Measurements from ENCODE around the gene TAF5L. TPM values are rescaled to one million over a fixed set of nuclear protein-coding genes. Genes with fewer than 3 reads are reported as not detected.
"Not testable (repeated sequence)": the region's sequence is repeated elsewhere in the genome, so short reads cannot be mapped to it uniquely, and the experiment has no call there.

TAF5L gene
- total and polyA plus RNA-seq, 9 donors: 7.6 to 19.8 (median 12.5) TPM

DNA sequence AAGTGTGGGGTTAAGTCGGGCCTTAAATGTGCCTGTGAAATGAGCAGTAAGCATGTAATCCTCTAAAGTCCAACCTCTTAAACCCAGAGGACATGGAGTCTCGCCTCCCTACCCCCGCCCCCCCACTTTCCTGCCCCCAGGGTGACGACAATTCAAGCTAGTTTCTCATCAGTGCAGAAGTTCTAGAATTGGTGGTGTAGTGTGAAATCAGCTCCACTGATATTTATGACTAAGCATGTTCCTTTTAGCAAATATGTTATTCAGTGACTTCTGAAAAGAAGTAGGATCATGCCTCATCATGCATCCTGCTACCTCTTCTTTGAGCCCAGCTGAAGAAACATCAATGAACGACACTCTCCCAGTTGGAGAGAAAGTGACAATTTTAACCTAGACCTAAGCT is 64.8 kb downstream of the TAF5L start:
- Histone ChIP-seq H3K27me3 (no peaks in the 10 kb centered on the region), H3K27ac (no peak overlapping the region), H3K4me3 (no peak overlapping the region), H3K36me3 (no peaks in the 10 kb centered on the region), H3K9me3 (no peaks in the 10 kb centered on the region), H3K4me1 (ENCODE audit: insufficient read depth) (peaks cover 4% of the 10 kb centered on the region)
- no peak for TF ChIP-seq POLR2A (IDR thresholded peaks at IDR 0.05)
- TF ChIP-seq, protein P1, sequence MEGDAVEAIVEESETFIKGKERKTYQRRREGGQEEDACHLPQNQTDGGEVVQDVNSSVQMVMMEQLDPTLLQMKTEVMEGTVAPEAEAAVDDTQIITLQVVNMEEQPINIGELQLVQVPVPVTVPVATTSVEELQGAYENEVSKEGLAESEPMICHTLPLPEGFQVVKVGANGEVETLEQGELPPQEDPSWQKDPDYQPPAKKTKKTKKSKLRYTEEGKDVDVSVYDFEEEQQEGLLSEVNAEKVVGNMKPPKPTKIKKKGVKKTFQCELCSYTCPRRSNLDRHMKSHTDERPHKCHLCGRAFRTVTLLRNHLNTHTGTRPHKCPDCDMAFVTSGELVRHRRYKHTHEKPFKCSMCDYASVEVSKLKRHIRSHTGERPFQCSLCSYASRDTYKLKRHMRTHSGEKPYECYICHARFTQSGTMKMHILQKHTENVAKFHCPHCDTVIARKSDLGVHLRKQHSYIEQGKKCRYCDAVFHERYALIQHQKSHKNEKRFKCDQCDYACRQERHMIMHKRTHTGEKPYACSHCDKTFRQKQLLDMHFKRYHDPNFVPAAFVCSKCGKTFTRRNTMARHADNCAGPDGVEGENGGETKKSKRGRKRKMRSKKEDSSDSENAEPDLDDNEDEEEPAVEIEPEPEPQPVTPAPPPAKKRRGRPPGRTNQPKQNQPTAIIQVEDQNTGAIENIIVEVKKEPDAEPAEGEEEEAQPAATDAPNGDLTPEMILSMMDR (IDR thresholded peaks at IDR 0.05): no peak
- no peak for TF ChIP-seq EP300 (IDR thresholded peaks at IDR 0.05)
- 77 to 84% (median 83%) methylated on average over 5 of the region's 5 CpGs for WGBS, 3 donors
- no peak for DNase-seq
- intact Hi-C loops (cut with DNase I): loop anchor here in 1 of 4 donors (10.0 kb wide), 1 partner anchor 64 kb away; the partner anchor contains the start of genes TAF5L and URB2

DNA sequence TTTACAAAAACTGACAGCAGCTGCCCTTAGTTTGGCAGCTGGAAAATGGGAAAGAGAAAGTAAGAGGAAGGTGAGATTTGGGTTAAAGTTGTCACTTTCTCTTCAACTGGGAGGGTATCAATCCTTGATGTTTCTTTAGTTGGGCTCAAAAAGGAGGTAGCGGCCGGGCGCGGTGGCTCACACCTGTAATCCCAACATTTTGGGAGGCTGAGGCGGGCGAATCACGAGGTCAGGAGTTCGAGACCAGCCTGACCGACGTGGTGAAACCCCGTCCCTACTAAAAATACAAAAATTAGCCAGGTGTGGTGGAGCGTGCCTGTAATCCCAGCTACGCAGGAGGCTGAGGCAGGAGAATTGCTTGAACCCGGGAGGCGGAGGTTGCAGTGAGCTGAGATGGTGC is 65.8 kb downstream of the TAF5L start:
- not testable (repeated sequence) for H3K27me3 ChIP-seq; H3K4me1 ChIP-seq (ENCODE audit: insufficient read depth); H3K36me3 ChIP-seq; H3K4me3 ChIP-seq; H3K27ac ChIP-seq; H3K9me3 ChIP-seq; DNase-seq
- 92 to 96% (median 96%) methylated on average over 15 of the region's 15 CpGs for WGBS, 3 donors
- intact Hi-C loops (cut with DNase I): loop anchor here in 1 of 4 donors (10.0 kb wide), 1 partner anchor 65 kb away; the partner anchor contains the start of genes TAF5L and URB2

DNA sequence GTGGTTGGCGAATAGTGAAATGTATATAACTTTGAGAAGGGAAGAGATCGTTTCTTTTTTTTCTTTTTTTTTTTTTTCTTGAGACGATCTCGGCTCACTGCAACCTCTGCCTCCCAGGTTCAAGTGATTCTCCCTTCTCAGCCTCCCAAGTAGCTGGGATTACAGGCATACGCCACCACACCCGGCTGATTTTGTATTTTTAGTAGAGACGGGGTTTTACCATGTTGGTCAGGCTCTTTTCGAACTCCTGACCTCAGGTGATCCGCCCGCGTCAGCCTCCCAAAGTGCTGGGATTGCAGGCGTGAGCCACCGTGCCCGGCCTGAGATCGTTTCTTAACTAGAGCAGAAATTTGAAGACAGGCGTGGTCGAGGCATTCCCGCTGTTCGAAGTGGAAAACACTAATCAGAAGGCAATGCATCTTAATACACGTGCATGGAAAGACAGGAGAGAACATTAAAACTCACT is 66.6 kb downstream of the TAF5L start:
- H3K4me1 ChIP-seq (ENCODE audit: insufficient read depth); H3K9me3 ChIP-seq; H3K27me3 ChIP-seq; H3K36me3 ChIP-seq: not testable (repeated sequence)
- H3K27ac ChIP-seq: peak overlapping the region in 1 of 2 donors; percentile 94
- peak overlapping the region; percentile 90 for H3K4me3 ChIP-seq
- DNase-seq: peak in 2 of 5 donors; percentile 21 to 38
- WGBS, 3 donors: 19 to 52% (median 34%) methylated on average over 20 of the region's 20 CpGs
- intact Hi-C loops (cut with DNase I): loop anchor here in 2 of 4 donors (5.0 kb wide), 1 partner anchor 68 kb away; the partner anchor contains the start of genes TAF5L (in 2 of the 2) and URB2 (in 2 of the 2)

DNA sequence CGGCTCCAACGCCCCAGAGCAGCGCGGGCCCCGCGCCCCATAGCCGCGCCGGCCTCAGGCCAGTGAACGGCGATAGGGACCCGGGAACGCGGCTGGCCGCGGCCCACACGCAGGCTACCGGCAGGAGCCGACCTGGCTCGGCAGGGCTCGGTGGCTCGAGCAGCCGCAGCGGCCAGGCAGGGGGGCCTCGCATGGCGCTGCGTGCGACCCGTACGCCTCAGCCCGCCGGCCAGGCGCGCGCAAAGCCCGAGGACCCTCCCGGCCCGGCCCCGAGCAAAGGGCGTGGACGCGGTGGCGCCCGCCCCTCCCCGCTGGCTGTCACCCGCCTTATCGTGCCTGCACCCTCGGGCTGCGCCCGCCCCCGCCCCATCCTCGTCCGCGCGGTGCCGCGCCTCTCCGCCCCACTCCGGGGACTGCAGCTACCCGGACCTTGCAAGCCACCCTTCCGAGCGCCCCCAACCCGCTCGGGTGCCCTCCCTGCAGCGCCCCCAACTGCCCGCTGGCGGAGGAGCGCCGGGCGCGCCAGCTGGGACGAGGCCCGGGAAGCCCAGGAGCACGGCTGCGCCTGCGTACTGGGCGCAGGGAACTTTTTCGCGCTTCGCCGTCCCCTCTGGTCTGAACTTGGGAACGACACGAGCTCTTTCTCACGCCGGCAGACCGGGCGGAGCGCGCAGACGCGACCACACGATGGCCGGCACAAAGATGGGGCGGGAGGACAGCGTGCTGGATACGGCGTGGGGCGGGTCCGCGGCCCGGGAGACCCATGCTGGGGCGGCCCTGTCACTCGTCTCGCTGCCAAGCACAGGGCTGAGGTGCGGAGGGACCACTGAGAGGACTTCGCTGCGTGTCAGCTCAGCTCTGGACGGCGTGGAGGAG is 67.2 kb downstream of the TAF5L start, which contains the start of gene ABCB10:
Gene ABCB10, minus strand, starts transcription at position 248 of the 876 bp plus-strand sequence. Its CDS starts 55 bp downstream, at position 193.
- TF ChIP-seq EP300 (IDR thresholded peaks at IDR 0.05): no peak
- TF ChIP-seq, protein P1 (IDR thresholded peaks at IDR 0.05): peak; percentile 67 to 93 (median 89)
- peak; percentile 39 for TF ChIP-seq POLR2A (IDR thresholded peaks at IDR 0.05)
- H3K9me3 ChIP-seq: no peaks in the 10 kb centered on the region
- H3K36me3 ChIP-seq: no peaks in the 10 kb centered on the region
- H3K4me1 ChIP-seq (ENCODE audit: insufficient read depth): peaks cover 6% of the 10 kb centered on the region
- peak within 1 kb of the TSS; percentile 90 for H3K4me3 ChIP-seq
- intact Hi-C loops (cut with DNase I): loop anchor here in 2 of 4 donors (5.0 kb wide), 1 partner anchor 69 kb away; the partner anchor contains the start of genes TAF5L (in 2 of the 2) and URB2 (in 2 of the 2)
- peak; percentile 94 to 97 (median 95) for DNase-seq
- 0 to 1% (median 1%) methylated on average over 40 to 109 of the region's 109 CpGs for WGBS, 3 donors
- no peaks in the 10 kb centered on the region for H3K27me3 ChIP-seq
- peak within 1 kb of the TSS; percentile 66 to 94 for H3K27ac ChIP-seq

DNA sequence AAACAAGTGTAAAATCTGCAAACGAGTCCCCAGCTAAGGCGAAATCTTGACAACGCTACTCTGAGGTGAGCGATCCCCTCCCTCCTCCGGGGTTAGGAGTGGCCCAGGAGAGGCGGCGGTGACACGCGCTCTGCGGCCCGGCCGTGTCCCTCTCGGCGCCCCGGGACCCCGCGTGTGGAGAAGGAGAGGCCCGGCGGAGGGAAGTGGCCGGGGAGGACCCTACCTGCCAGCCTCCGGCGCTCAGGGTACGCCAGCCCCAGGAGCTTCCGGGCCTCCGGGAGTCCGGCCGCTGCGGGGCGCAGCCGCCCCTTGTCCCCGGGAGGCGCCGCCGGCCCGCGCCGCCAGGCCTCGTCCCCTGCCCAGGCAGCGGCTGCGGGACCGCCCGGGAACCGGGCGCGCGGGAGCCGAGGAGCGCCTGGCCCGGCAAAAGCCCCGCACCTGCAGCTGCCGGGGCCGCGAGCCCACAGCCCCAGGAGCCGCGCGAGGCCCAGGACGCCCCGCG is 68.0 kb downstream of the TAF5L start:
- DNase-seq: peak; percentile 28 to 62 (median 53)
- TF ChIP-seq, protein P1 (IDR thresholded peaks at IDR 0.05): no peak
- TF ChIP-seq EP300 (IDR thresholded peaks at IDR 0.05) (no peak), POLR2A (IDR thresholded peaks at IDR 0.05) (no peak)
- no peaks in the 10 kb centered on the region for H3K27me3 ChIP-seq
- peak overlapping the region; percentile 66 to 94 for H3K27ac ChIP-seq
- WGBS, 3 donors: 0 to 2% (median 1%) methylated on average over 17 to 59 of the region's 59 CpGs
- H3K4me3 ChIP-seq: peak overlapping the region; percentile 90
- intact Hi-C loops (cut with DNase I): loop anchor here in 2 of 4 donors (5.0 kb wide), 1 partner anchor 69 kb away; the partner anchor contains the start of genes TAF5L (in 2 of the 2) and URB2 (in 2 of the 2)
- no peaks in the 10 kb centered on the region for H3K9me3 ChIP-seq
- H3K36me3 ChIP-seq: no peaks in the 10 kb centered on the region
- peaks cover 6% of the 10 kb centered on the region for H3K4me1 ChIP-seq (ENCODE audit: insufficient read depth)
